NCI-H345 treated with DMSO at 0.1 percent for 48 hours (cell line): ENCODE measurements around the gene RRAGD.

Experiments used
- DNase-seq: peaks from one replicate; lab custom pipeline; 2025; ENCODE audit not compliant: unreplicated experiment; lab: John Stamatoyannopoulos, UW

Gene RRAGD, protein sequence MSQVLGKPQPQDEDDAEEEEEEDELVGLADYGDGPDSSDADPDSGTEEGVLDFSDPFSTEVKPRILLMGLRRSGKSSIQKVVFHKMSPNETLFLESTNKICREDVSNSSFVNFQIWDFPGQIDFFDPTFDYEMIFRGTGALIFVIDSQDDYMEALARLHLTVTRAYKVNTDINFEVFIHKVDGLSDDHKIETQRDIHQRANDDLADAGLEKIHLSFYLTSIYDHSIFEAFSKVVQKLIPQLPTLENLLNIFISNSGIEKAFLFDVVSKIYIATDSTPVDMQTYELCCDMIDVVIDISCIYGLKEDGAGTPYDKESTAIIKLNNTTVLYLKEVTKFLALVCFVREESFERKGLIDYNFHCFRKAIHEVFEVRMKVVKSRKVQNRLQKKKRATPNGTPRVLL

GRCh38 chr6:89412071-89413005 lies at the start of gene RRAGD:
RRAGD (minus strand) TSS chr6:89412273; CDS start chr6:89411993, 280 bp downstream.
- peak; percentile 44 for DNase-seq

- DNase-seq: no peak
These were observed 48.6 kb upstream of the RRAGD start for GRCh38 chr6:89460713-89461112.

DNA sequence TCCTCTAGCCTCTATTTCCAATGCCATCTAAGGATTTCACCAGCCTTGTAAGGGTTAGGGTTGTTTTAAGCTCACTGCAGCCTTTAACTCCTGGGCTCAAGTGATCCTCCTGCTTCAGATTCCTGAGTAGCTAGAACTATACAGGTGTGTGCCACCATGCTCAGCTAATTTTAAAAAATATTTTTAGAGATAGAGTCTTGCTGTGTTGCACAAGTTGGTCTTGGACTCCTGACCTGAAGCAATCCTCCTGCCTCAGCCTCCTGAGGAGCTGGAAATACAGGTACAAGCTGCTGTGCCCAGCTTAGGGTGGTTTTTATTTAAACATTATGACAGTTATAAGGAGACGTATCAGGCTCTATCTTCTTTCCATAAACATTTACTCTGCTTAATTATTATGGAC lies 47.4 kb upstream of the RRAGD start:
- no peak for DNase-seq

DNA sequence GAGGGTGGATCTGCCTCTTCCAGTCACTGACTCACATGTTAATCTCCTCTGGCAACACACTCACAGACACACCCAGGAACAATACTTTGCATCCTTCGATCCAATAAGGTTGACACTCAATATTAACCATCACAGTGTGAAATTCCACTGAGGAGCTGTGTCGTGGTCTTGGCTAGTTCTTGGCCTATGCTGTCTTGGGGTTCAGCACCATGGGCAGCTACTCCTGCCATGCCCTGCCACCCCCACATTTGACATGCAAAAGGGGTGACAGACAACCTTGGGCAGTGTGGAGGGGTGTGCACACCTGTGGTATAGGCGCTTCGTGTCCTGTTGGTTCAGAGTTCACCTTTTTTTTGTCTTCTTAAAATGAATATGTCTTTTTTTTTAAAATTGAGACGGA lies 46.6 kb upstream of the RRAGD start:
- DNase-seq: no peak

DNA sequence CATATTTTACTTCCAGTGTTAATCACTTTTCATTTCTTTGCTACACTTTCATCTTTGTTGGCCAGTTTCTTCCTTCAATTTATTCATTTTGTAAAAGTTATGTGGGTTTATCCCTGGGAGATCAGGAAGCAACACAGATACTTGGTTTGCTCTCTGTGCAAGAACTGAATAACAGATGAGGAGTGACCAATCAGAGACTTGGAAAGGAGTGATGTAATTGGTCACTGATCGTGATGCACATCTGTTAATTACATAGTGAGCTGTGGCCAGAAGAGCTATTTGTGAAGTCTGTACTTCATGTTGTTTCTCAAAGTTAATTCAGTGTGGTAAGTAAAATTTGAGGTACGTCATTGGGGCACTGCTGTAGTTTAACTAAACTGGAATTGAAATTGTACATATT lies 42.2 kb upstream of the RRAGD start:
- DNase-seq: no peak

DNA sequence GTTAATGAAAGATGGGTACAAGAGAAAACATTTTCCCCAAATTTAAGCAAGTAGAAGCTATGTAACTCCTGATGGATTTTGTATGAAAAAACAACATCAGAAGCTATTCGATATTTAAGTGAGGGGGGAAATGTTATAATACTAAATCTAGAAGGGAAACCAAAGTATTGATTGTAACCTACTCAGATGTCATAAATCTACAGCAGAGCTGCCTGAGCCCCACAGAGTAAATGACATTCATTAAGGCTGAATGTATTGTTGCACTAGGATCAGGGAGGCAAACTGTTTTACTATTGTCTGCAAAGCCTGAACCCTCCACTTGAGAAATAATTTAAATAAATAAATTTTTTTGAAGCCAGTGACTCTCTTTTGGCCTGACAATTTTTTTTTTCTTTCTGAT lies 40.2 kb upstream of the RRAGD start:
- no peak for DNase-seq

GRCh38 chr6:89449193-89449592 lies 37.1 kb upstream of the RRAGD start:
- DNase-seq: no peak

DNA sequence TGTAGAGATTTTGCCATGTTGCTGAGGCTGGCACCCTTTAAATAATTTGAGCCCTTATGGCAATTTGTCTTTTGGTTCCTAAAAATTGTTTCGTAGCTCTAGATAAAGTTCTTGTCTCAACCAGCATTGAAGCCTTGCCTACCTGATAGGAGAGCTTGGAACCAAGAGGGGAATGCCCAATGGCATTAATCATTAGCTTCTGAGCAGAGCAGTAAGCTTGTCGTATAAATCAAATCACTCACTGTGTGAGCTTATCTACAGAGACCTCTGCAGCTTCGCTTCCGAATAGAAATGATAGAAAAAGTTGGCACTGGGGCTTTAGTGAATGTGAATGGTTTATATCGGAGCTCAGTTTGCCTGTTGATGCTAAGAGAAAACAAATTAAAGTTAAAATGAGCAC lies 31.6 kb upstream of the RRAGD start:
- DNase-seq: no peak

- no peak for DNase-seq
These were observed 28.1 kb upstream of the RRAGD start for GRCh38 chr6:89440200-89440599.

- DNase-seq: no peak
These were observed 26.9 kb upstream of the RRAGD start for GRCh38 chr6:89439014-89439413.

DNA sequence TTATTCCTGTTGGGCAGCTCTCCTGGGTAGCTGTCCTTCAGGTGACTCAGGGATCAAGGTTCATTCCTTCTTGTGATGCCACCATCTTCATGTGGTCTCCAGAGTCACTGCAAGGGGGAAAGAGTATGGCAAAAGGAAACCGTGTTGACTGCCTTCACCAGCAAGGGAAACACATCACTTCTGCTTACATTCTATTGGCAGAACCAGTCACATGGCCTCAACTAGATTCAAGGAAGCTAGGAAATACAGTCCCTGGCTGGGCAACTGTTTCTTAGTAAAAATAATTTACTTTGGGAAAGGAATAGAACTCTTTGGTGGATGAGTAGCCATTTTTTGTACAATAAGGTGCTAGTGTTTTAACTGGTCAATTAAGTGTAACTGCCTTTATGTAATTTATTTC lies 26.2 kb upstream of the RRAGD start:
- no peak for DNase-seq

DNA sequence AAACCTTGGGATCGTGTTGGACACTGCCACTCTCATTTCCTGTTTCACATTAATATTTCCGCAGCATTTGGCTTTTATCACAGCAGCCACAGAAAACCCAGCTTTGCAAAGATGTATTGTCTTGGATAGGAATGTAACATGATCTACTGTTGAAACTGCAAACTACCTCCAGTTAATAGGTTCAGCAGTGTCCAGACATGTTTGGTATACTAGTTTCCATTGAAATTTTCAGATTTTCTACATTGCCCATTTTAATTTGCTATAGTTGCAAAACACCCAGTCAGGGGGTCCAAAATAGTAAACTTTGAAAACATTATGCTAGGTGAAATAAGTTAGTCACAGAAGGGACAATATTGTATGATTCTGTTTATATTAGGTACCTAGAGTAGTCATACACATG lies 24.2 kb upstream of the RRAGD start:
- no peak for DNase-seq

DNA sequence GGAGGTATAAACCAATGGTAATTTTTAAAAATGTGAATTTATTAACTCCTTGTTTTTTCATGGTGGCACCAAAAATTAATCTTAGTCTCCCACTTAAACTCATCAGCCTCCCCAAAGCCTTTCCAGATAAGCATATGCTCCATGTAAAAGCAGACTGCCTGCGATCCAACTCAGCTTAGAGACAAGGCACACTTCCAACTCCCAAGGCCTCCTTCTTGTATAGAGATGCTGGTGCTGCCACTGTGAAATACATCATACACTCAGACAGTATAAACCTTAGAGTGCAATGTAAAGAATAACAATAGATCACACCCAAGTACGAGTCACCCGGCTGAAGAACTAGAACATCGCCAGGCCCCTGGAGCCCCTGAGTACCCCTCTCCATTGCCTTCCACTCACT lies 22.9 kb upstream of the RRAGD start:
- DNase-seq: no peak

DNA sequence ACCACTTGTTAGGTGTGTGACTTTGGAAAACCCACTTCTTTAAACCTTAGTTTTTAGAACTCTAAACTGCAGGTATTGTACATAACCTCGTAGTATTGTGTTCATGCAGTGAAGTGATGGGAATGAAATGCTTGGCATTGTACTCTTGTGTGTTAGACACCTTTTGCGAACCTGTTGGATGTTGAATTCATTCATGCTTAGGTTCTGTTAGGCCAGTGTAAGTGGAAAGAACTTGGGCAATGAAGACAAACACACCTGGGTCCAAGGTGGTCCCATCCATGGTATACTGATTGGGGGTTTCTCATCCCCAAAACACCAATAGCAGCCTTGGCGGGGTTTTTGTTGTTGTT lies 22.1 kb upstream of the RRAGD start:
- DNase-seq: no peak

DNA sequence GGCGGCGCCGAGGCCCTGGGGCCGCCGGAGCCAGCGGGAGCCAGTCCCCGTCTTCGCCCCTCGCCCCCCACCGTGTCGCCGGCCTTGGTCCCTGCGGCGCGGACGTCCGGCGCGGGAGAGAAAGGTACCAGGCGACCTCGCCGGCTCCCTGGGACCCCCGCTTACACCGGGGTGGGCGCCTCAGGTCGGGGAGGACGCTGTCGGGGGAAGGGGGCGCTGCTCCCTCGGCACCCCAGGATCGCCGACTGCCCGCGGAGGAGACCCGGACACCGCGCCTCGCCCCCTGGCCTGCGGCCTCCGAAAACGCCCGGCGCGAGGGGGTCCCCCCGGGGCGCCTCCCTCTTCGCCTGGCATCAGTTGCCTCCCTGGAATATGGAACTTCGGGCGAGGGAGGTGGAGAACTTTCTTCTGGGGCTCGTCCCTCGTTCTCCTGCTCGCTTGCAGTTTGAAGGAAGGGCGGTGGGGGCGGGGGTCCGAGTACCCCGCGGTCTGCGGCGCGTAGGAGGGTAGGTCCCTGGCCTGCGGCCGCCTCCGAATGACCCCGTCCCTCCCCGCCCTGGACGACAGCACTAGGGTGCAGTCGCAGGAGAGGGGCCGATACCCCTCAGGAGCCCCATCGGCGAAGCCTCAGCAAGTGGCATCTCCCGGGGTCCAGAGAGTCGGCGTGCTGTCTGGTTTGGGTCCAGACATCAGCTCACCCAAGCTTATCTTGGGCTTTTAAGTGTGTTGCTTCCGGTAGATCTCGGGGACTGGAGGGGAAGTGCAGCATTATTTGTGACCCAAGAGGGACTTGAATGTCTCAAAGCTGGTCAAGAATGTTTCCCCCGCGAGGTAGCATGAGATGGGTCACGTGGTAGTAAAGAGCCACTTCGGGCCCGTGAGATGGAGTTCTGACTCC lies 21.4 kb upstream of the RRAGD start:
- DNase-seq: no peak

DNA sequence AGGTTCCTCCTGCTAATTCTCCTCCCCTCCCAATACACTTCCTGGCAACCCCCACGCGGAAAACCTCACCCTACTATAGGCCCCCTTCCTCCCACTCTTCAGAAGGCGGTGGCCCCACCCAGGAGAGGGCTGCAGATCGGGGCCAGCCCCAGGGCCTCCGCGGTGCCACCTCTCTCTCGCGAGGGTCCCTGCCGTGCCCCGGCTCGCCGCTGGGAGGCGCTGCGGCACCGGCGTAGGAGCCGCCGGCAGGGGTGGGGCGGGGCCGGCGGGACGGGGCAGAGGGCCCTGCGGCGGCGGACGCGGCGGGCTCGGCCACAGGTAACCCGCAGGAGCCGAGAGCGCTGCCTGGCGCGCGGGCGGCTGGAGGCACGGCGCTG lies 20.8 kb upstream of the RRAGD start, which contains the start of gene ANKRD6:
Gene ANKRD6 (plus strand): TSS at position 278 of the 377 bp plus-strand sequence. CDS start 133,825 bp downstream, outside the sequence.
- peak; percentile 32 for DNase-seq

GRCh38 chr6:89430201-89430962 lies 18.3 kb upstream of the RRAGD start:
- no peak for DNase-seq

GRCh38 chr6:89416796-89417195 lies 4.7 kb upstream of the RRAGD start:
- no peak for DNase-seq

DNA sequence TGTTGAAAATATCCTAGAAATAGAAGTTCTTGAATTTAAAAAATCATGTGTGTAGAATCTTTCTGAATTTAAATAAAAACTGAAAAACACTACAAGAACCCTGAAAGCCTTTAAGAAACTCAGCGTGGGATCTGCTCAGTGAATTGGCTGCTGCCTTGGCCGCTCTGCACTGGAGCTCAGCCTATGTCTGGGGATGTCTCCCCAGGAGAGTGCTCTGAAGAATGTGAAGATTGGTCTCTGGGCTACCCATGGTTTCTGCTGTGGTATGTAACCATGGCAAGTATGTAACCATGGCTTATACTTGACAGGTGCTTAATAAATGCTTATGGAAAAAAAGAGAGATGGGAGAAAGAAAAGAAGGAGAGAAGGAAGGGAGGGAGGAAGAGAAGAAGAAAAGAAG lies 3.1 kb upstream of the RRAGD start:
- no peak for DNase-seq

GRCh38 chr6:89414215-89414614 lies 2.1 kb upstream of the RRAGD start:
- no peak for DNase-seq
